CD4-positive, alpha-beta T cell treated with Interleukin-10 for 1 hour (primary cell): ENCODE results near the gene OARD1.
A peak's percentile ranks its signal among the peaks of the same experiment; 100 is the strongest.
"Not testable (repeated sequence)": the region's sequence is repeated elsewhere in the genome, so short reads cannot be mapped to it uniquely, and the experiment has no call there.

ENCODE experiments used
- DNase-seq: peaks from one replicate; pipeline ENCODE4 v3.0.0-alpha.2; 2020

The OARD1 gene, protein sequence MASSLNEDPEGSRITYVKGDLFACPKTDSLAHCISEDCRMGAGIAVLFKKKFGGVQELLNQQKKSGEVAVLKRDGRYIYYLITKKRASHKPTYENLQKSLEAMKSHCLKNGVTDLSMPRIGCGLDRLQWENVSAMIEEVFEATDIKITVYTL

DNA sequence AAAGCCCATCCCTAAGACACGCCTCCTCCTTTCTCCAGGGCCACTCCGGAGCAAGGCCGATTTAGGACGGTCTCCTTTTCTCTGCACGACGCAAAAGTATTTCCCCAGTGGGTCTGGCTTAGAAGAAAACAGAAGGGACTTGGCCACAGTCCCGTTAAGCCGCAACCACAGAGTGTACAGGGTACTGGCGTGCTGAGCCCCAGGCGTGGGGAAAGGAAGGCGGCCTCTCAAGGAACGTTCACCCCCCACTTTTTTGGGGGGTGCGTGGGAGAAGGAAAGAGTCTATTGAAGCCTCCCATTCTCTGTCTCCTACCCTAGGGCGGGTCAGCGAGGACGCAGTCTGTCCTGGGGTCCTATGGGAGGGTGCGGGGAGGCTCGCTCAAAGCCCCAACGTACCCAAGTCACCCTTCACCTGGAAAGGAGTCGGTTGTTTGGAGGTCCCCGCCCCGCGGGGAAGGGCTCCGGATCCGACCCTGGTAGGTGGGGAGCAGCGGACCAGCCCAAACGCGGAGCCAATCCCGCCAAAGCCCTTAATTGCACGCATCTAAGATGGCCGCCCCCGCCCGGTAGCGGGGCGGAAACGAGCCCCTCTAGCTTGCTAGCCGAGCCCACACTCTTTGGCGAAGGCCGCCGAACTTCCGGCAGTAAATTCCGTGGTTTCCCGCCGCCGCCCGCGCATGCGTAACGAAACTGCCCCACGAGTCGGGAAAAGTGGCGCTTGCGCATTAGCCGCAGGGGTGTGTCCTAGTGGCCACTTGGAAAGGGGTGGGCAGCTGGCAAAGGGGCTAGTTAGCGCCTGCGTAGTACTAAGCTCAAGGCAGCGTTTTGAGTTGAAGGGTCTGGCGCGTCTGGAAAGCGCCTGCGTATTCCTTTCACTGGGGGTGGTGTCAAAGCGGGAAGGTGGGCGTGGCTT lies at the start of gene OARD1:
Gene OARD1, minus strand, starts transcription at position 434 of the 913 bp plus-strand sequence. CDS start 722 bp downstream, outside the sequence.
- DNase-seq, result peak; percentile 100

DNA sequence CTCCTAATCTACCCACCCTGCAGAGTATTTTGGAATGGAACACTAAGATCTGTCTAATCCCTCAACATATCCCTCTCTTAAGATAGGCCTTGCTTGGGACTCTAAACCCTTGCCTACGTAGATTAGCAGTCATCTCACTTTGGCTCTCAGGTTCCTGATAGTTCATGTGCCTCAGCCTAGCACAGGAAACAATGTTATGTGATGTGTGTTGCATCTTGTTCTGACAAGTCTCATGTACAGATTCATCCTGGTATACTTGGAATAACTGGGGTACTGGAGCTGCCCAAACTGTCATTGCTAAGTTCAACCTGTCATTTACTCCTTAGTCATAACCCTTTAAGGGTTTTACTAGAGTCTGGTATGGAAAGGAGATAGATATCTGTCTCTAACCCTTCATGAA lies 47.9 kb upstream of the OARD1 start:
- no peak for DNase-seq

DNA sequence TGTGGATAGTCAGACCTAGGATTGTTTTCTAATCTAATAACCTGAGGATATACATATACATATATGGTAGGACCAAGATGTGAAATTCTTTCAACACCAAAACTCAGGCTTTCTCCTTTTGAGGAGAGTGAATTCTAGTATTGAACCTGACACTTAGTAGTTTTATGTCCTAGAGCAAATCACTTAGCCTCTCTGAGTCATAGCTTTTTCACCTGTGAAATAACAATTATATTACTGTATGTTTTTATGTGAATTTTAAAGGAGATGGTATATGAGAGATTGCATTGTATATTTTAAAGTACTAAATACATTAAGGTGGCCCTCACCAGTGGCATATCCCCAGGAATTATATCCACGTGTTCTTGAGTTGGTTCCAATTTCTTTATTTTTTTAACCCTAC lies 47.4 kb upstream of the OARD1 start:
- no peak for DNase-seq

DNA sequence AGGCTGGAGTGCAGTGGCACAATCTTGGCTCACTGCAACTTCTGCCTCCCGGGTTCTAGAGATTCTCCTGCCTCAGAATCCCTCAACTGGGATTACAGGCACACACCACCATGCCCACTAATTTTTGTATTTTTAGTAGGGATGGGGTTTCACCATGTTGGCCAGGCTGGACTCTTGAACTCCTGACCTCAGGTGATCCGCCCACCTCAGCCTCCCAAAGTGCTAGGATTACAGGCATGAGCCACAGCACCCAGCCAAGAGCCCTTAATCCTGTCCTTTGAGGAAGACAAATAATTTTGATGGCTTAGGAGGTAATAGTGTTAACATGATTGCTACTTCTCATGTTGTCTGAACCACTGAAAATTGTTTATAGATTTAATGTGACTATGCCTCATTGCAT lies 42.9 kb upstream of the OARD1 start:
- DNase-seq, result not testable (repeated sequence)

GRCh38 chr6:41111017-41111416 lies 38.9 kb upstream of the OARD1 start:
- DNase-seq, result no peak

DNA sequence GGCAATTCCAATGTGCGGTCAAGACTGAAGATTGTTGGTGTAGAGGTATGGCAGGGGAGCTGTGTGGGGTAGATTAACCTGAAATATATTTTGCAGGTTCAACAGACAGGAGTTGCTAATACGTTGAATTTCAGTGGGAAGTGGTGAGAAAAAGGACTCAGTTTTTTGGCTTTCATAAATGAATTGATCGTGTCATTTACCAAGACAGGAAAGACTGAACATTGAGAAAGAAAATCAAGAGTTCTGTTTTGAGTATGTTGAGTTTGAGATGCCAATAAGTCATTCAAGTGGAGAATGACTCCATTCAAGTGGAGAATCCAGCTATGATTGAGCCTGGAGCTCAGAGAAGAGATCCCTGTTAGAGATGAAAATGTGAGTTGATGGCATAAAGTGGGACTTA lies 31.7 kb upstream of the OARD1 start:
- no peak for DNase-seq

DNA sequence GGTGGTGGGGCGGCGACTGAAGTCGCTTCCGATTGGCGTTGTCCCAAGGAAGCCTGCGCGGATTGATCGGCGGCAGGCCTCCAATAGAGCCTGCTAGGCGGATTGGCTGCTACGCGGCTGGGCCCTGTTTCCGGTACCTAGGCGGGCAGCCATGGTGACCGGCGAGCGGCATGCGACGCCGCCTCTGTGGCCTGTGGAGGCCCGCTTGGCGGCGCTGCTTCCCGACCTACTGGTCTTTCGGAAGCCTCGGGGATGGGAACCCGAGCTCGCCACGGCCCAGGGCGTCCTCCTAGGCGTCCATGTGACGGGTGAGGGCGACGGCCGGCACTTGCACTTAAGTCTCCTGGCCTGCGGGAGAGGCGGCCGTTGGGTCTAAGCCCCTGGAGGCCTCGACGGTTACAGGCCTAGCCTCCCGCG lies 28.7 kb upstream of the OARD1 start:
- no peak for DNase-seq

DNA sequence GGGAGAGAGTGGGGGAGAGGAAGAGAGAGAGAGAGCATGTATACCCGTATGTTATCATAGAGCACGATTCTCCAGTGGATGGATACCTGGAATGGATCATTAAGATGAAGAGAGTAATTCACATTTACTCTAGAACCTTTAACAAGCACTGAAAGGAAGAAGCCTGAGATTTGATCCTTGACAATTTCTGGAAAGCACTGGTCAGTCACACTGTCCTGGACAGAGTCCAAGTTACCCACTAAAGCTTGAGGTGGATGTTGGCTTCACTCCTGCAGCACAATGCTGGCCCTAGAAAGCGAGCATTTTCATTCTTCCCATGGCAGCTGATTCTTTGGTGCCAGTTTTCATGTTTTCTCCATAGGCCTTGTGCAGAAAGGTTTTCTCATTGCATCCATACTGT lies 26.2 kb upstream of the OARD1 start:
- DNase-seq, result no peak

GRCh38 chr6:41097467-41098090 lies 25.4 kb upstream of the OARD1 start:
- no peak for DNase-seq

DNA sequence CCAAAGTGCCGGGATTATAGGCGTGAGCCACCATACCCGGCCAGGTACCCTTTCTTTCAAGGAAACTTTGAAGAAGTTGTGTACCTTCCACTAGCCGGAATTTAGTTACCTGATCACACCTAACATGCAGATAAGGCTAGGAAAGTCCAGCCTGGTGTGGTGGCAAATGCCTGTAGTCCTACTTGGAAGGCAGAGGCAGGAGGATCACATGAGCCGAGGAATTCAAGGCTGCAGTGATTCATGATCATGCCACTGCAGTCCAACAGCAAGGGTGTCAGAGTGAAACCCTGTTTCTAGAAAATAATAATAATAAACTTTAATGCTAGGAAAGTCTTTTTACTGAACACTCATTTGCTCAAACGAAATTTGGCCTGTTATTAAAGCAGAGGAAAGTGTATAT lies 21.6 kb upstream of the OARD1 start:
- DNase-seq, result no peak

DNA sequence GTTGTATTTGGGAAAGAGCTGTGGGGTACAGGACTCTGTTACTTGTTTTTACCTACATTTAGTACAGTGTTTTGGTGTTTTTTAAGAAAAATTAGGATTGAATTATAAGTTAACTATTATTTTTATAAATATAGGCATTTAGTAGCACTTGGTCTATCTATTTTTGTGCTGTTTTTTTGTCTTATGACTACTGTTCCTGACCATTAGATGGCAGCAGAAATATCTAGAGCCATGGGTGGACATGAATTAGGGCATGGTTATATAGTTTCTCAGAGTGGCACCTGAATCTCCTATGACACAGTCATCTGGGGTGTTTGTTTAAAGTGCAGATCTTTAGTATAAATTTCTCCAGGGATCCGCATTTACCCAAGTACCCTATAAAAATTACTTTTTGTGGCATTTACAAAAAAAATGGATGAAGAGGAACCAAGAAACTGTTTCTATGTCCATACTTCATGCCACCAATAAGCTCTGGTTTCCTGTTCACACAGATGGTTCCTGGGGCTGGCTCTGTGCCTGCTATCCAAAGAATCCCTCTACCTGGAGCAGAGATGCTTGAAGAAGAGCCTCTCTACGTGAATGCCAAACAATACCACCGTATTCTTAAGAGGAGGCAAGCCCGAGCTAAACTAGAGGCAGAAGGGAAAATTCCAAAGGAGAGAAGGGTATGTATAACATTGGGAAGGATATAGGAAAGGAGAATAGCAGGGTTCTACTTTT lies 20.4 kb upstream of the OARD1 start:
- DNase-seq, result peak; percentile 29

- DNase-seq, result no peak
Measured at GRCh38 chr6:41090841-41091761, 18.9 kb upstream of the OARD1 start.

- DNase-seq, result no peak
Measured at GRCh38 chr6:41088451-41088850, 16.3 kb upstream of the OARD1 start.

- DNase-seq, result no peak
Measured at GRCh38 chr6:41085182-41085581, 13.0 kb upstream of the OARD1 start.

DNA sequence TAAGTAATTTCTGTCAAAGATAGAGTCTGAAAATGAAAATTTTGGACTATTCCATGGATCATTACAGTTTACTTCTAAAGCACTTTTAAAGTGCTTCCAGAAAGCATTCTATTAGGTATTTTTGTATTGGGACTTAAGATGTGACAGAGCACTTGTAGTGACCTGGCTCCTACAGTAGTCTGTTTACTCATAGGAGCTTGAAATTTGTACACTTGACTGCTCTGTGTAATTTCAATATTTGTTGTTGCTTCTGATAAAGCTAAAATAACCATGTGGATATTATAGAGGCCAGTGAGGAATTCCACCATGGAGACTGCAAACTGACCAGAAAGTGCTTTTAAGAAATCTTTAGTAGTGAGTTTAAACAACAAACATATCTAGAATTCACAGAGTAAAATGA lies 10.9 kb upstream of the OARD1 start:
- no peak for DNase-seq

GRCh38 chr6:41080621-41081020 lies 8.5 kb upstream of the OARD1 start:
- DNase-seq, result peak; percentile 42

DNA sequence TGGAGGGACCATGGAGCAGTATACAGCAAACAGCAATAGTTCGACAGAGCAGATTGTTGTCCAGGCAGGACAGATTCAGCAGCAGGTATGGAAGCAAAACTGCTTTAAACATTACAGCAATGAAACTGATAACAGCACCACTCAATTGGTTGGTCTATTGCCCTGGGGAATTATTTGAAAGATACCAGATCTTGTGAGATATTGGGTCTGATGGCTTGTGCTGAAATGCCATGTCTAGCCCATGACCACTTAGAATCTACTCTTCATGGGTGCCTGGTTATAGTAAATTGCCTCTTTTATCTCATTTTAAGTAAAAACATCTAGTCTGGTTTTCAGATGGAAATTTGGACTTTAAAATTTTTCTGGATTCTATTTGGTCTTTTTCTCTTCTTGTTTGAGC lies 6.9 kb upstream of the OARD1 start:
- no peak for DNase-seq

- no peak for DNase-seq
Measured at GRCh38 chr6:41078101-41078500, 5.9 kb upstream of the OARD1 start.

- DNase-seq, result no peak
Measured at GRCh38 chr6:41077536-41077935, 5.4 kb upstream of the OARD1 start.

DNA sequence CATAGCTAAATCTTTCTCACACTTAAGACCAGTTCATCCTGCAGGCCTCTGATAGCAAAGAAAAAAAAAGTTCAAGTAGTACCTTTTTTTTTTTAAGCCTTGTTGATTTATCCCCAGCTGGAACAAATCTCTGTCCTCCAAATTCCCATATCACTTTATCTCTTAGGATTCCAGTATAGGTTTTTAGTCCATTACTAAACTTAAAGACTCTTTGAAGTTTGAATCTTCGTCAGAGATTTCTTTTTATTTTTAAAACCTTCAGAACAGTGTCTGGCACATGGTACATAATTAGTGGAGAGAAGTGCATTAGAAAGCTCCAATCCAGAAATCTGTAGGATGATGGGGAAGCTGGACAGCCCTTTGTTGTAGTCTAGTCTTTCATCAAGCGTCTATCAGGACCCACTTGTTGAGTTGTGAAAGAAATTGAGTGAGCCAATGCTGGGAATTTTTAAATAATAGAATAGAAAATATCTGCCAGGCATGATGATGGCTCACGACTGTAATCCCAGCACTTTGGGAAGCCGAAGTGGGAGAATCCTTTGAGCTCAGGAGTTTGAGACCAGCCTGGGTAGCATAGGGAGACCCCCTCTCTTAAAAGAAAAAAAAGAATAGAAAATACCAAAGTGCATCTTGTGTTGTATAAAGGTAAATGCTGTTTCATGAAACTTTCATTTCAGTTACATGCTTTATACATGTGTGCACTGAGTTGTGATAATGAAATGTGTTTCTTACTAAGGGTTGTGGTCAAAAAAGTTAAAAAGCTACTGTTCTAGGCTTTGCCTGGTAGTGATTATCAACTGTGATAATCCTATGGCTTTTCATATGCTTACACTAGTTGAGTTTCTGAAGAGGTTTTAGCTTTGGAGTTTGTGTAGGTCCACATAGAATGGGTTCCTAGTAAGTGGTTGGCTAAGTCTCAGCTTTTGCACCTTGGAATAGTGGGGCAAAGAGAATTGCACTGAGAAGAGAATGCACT lies 3.8 kb upstream of the OARD1 start:
- DNase-seq, result no peak
